ENCODE measurements around the gene DPP6.

Gene DPP6

DNA sequence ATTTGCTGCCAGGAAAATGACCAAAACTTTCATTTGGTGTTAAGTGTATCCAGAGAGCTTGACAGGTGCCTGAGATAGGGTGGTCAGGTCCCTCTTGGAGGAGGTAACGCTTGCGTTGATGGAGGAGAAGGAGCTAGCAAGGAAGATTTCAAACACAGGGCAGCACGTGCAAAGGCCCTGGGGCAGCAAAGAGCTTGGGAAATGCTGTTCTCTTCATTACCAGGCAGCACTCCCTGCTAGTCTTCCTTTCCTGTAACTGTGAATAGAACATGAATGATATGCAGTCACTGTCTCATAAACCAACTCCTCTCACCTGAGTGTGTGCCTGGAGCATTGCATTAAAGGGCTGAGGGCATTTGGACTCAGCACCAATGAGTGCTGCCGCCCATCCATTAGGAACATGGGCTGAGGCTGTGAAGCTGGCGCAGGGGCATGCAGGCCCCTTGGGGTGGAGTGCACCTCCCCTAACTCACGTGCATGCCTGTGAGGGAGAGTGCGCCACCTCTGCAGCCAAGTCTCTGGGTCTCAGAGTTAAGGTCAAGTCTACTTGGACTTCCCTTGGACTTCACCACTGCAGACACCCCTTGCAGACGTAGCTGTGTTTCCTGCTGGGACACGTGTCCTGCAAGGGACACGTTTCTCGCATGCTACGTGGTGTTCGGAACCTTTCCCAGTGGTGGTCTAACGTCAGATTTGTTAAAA lies 813.9 kb downstream of the DPP6 start:
- Histone ChIP-seq H3K36me3 (ENCODE audit: control insufficient read depth, insufficient read depth, low read length) (no peaks in the 10 kb centered on the region), H3K27me3 (replicated peaks; ENCODE audit: control insufficient read depth, insufficient read depth, low read length) (no peaks in the 10 kb centered on the region), H3K4me3 (replicated peaks; ENCODE audit: low read depth, low read length) (no peak overlapping the region)
- no peak for DNase-seq (ENCODE audit: extremely low read depth, insufficient read length)
- TF ChIP-seq, protein P1, sequence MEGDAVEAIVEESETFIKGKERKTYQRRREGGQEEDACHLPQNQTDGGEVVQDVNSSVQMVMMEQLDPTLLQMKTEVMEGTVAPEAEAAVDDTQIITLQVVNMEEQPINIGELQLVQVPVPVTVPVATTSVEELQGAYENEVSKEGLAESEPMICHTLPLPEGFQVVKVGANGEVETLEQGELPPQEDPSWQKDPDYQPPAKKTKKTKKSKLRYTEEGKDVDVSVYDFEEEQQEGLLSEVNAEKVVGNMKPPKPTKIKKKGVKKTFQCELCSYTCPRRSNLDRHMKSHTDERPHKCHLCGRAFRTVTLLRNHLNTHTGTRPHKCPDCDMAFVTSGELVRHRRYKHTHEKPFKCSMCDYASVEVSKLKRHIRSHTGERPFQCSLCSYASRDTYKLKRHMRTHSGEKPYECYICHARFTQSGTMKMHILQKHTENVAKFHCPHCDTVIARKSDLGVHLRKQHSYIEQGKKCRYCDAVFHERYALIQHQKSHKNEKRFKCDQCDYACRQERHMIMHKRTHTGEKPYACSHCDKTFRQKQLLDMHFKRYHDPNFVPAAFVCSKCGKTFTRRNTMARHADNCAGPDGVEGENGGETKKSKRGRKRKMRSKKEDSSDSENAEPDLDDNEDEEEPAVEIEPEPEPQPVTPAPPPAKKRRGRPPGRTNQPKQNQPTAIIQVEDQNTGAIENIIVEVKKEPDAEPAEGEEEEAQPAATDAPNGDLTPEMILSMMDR (IDR thresholded peaks at IDR 0.05; ENCODE audit: insufficient read depth, low read length, poor library complexity, severe bottlenecking): no peak

DNA sequence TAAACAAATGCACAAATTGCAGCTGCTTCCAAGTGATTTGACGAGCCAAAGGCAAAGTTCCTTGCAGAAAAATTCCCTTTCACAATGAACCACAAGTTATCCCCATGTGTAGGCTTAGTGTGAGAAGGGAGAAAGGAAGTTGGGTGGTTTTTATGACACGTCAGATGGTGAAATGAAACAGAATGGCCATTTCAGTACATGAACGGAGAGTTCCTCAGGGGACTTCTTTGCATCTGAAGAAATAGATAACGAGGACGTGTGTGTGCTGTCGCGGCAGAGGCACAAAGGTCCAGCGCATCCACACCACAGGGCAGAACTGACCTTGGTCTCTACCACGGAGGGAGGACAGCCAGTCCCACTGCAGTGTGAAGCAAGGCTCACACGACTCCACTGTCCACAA lies 814.9 kb downstream of the DPP6 start:
- TF ChIP-seq, protein P1 (IDR thresholded peaks at IDR 0.05; ENCODE audit: insufficient read depth, low read length, poor library complexity, severe bottlenecking): no peak
- peak overlapping the region; percentile 7; the same call in 1 of the 2 replicates for H3K4me3 ChIP-seq (replicated peaks; ENCODE audit: low read depth, low read length)
- H3K27me3 ChIP-seq (replicated peaks; ENCODE audit: control insufficient read depth, insufficient read depth, low read length): no peaks in the 10 kb centered on the region
- no peaks in the 10 kb centered on the region for H3K36me3 ChIP-seq (ENCODE audit: control insufficient read depth, insufficient read depth, low read length)
- peak; percentile 42 for DNase-seq (ENCODE audit: extremely low read depth, insufficient read length)

DNA sequence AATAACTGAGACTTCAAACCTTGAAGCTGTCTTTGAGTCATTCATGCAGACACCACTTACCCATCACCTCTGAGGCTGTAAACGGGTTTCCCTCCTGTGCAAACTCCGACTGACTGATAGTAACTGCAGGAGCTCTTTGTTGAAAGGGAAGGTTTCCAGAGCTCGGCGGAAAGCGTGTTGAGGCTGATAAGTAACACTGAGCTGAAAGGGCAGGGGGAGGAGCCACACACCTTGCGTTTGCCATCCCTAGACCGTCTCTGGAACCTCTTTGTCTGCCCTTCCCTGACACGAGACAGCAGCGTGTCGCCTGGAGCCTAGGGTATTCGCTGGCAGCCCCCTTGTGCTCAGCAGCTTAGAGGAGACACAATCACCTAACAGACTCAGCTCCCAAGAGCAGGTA lies 816.7 kb downstream of the DPP6 start:
- Histone ChIP-seq H3K27me3 (replicated peaks; ENCODE audit: control insufficient read depth, insufficient read depth, low read length) (no peaks in the 10 kb centered on the region; the same call in 1 of the 2 replicates), H3K4me3 (replicated peaks; ENCODE audit: low read depth, low read length) (no peak overlapping the region), H3K36me3 (ENCODE audit: control insufficient read depth, insufficient read depth, low read length) (no peaks in the 10 kb centered on the region)
- DNase-seq (ENCODE audit: extremely low read depth, insufficient read length): no peak
- TF ChIP-seq, protein P1 (IDR thresholded peaks at IDR 0.05; ENCODE audit: insufficient read depth, low read length, poor library complexity, severe bottlenecking): no peak

DNA sequence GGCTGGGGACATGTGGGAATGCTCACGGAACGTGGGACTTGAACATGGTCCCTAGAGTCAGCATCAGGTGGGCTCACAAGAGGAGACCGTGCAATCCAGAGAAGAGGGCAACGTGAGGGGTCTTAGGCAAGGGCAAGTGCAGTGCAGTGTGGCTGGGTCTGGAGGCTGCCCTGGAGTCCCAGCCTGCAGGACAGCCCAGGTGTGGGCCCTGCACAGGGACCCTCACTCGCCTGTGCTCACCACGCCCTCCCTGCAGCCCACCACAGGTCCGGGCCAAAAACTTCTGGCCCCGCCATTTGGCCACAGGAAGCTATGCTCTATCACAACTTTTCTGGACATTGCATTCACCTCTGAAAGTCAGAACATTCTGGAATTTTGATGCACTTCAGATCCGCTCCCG lies 817.2 kb downstream of the DPP6 start:
- DNase-seq (ENCODE audit: extremely low read depth, insufficient read length): no peak
- no peak overlapping the region for H3K4me3 ChIP-seq (replicated peaks; ENCODE audit: low read depth, low read length)
- no peaks in the 10 kb centered on the region for H3K36me3 ChIP-seq (ENCODE audit: control insufficient read depth, insufficient read depth, low read length)
- TF ChIP-seq, protein P1 (IDR thresholded peaks at IDR 0.05; ENCODE audit: insufficient read depth, low read length, poor library complexity, severe bottlenecking): no peak
- H3K27me3 ChIP-seq (replicated peaks; ENCODE audit: control insufficient read depth, insufficient read depth, low read length): no peaks in the 10 kb centered on the region; the same call in 1 of the 2 replicates

DNA sequence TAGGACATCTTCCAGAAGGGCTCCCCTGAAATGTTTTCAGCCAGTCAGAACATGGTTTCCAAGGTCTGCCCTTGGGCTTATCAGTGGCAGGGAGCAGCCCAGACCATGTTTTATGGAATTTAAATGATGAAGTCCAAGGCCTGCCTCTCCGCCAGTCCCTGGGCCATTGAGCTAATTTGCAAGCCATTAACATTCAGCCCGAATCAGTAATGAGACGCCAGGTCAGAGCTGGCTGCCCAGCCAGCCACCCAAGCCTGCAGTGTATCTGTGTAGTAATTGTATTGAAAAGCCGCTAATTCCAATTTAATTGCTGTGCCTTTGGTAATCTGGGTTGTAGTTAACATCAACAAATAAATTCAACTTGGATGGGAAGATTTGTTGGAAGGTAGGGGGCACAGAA lies 819.3 kb downstream of the DPP6 start:
- DNase-seq (ENCODE audit: extremely low read depth, insufficient read length): no peak
- Histone ChIP-seq H3K27me3 (replicated peaks; ENCODE audit: control insufficient read depth, insufficient read depth, low read length) (no peaks in the 10 kb centered on the region; the same call in 1 of the 2 replicates), H3K36me3 (ENCODE audit: control insufficient read depth, insufficient read depth, low read length) (no peaks in the 10 kb centered on the region), H3K4me3 (replicated peaks; ENCODE audit: low read depth, low read length) (no peak overlapping the region)
- TF ChIP-seq, protein P1 (IDR thresholded peaks at IDR 0.05; ENCODE audit: insufficient read depth, low read length, poor library complexity, severe bottlenecking): no peak

All from GM06990 (cell line).